ENCODE measurements around the gene ZRANB2.

- TF ChIP-seq POLR2AphosphoS5 (IDR thresholded peaks at IDR 0.05; ENCODE audit: low read depth, low read length): no peak
- TF ChIP-seq CTCF (IDR thresholded peaks at IDR 0.05 in 2 of 3, conservative IDR thresholded peaks at IDR 0.05 in 1 of 3; ENCODE audit: borderline replicate concordance in 1 of 3, insufficient read depth in 1 of 3, low read depth in 2 of 3, low read length in 2 of 3): no peak
Measured at GRCh38 chr1:71089536-71090270, 8.9 kb upstream of the ZRANB2 start.
